Panc1 (cell line): ENCODE data around the gene ADGRG7. TPM values are rescaled to one million over a fixed set of nuclear protein-coding genes. Genes with fewer than 3 reads are reported as not detected.

Experiments
- ATAC-seq: fragments of 200-7000 bp; cut with Tn5 transposase; 2 replicates; pipeline ENCODE4 v1.9.1; 2020; ENCODE audit warnings: mild to moderate bottlenecking, moderate library complexity
- BruUV-seq: library from RNA; stranded (reverse); fragments of 400-500 nt; replicated peaks from 2 replicates; lab custom pipeline; 2021; lab: Mats Ljungman, UMichigan
- CTCF ChIA-PET: fragments of 300-600 bp; sonication (Branson Sonifier 250); formaldehyde crosslinking; loops from one replicate; lab custom pipeline; 2022; ENCODE audit warnings: antibody characterized with exemption; lab: Charles Lee
- POLR2A ChIA-PET: fragments of 300-600 bp; sonication (Branson Sonifier 250); formaldehyde crosslinking; loops from one replicate; lab custom pipeline; 2022; ENCODE audit warnings: antibody characterized with exemption; lab: Charles Lee
- DNase-seq: peaks from one replicate; pipeline ENCODE4 v3.0.0-alpha.2; 2010; ENCODE audit warnings: low read depth, low spot score
- H3K27ac ChIP-seq: 2 replicates; pipeline ENCODE4 v1.5.1; 2011; ENCODE audit warnings: mild to moderate bottlenecking, low read length, inconsistent platforms
- H3K27me3 ChIP-seq: fragments of 200-500 bp; sonication (Bioruptor generic); 2 replicates; pipeline ENCODE4 v1.6.0; 2014; ENCODE audit warnings: low read length, inconsistent platforms; ENCODE audit not compliant: control insufficient read depth, insufficient read depth
- H3K36me3 ChIP-seq: fragments of 200-500 bp; sonication (Bioruptor generic); 2 replicates; pipeline ENCODE4 v1.5.1; 2014; ENCODE audit warnings: inconsistent platforms, mild to moderate bottlenecking, low read length, moderate library complexity; ENCODE audit not compliant: control insufficient read depth, insufficient read depth
- H3K4me1 ChIP-seq: 2 replicates; pipeline ENCODE4 v1.5.1; 2011; ENCODE audit warnings: inconsistent platforms, mild to moderate bottlenecking, low read length, moderate library complexity; ENCODE audit not compliant: control insufficient read depth, insufficient read depth
- H3K4me3 ChIP-seq, 2 experiments: 2 replicates each; pipeline ENCODE4 v1.5.1; 2011 to 2012; ENCODE audit warnings: low read depth in 2 of 2, low read length in 2 of 2, mild to moderate bottlenecking in 2 of 2, inconsistent platforms in 1 of 2, moderate library complexity in 1 of 2
- H3K9me3 ChIP-seq: fragments of 200-500 bp; sonication (Bioruptor generic); 2 replicates; pipeline ENCODE4 v1.5.1; 2014; ENCODE audit warnings: low read depth, mild to moderate bottlenecking, inconsistent platforms, low read length, moderate library complexity; ENCODE audit not compliant: control insufficient read depth, insufficient read depth
- CTCF ChIP-seq: fragments of 450-650 bp; IDR thresholded peaks from 2 replicates; pipeline ENCODE4 v1.5.1; 2017; ENCODE audit warnings: mild to moderate bottlenecking
- POLR2AphosphoS5 ChIP-seq: IDR thresholded peaks from 2 replicates; pipeline ENCODE4 v1.6.1; 2012; ENCODE audit warnings: mild to moderate bottlenecking, low read depth, low read length, moderate library complexity
- REST ChIP-seq, 2 experiments: IDR thresholded peaks; 2 replicates each; pipeline ENCODE4 v1.6.1; 2011 to 2012; ENCODE audit warnings: low read depth in 2 of 2, control low read depth in 1 of 2, low read length in 1 of 2, mild to moderate bottlenecking in 1 of 2, moderate library complexity in 1 of 2; ENCODE audit not compliant: insufficient read depth in 1 of 2
- SIN3A ChIP-seq: IDR thresholded peaks from 2 replicates; pipeline ENCODE4 v1.6.1; 2012; ENCODE audit warnings: low read depth, mild to moderate bottlenecking, low read length, moderate library complexity, borderline replicate concordance; ENCODE audit not compliant: insufficient read depth
- TCF7L2 ChIP-seq: IDR thresholded peaks from 2 replicates; pipeline ENCODE4 v1.6.1; 2011; ENCODE audit warnings: mild to moderate bottlenecking, low read depth, low read length, inconsistent platforms
- in situ Hi-C: cut with HindIII; loops from 2 replicates; pipeline ENCODE4 v1.10.0; 2016; ENCODE audit warnings: low sequenced_read_pairs, low pct_unique_long_range_greater_than_20kb
- intact Hi-C: fragments of 100-400 bp; cut with micrococcal nuclease; formaldehyde crosslinking; loops from one replicate; pipeline ENCODE4 v1.10.0; 2022; ENCODE audit not compliant: unreplicated experiment
- total RNA-seq: library from RNA; stranded (reverse); gene quantifications from one replicate; pipeline ENCODE4 v1.2.1, GENCODE V29; 2021; ENCODE audit not compliant: unreplicated experiment

The ADGRG7 gene
- total RNA-seq, 1 experiment from 2014 or later = not detected

GRCh38 chr3:100682854-100683760 is 73.7 kb downstream of the ADGRG7 start:
- intact Hi-C loops = no loop called here
- ChIA-PET POLR2A (no interaction called here), CTCF (no interaction called here)
- no peak for TF ChIP-seq SIN3A
- TF ChIP-seq TCF7L2 = no peak
- no peak for TF ChIP-seq REST (IDR thresholded peaks at IDR 0.05; ENCODE audit: insufficient read depth in 1 of 2, low read depth in 2 of 2, low read length in 1 of 2)
- TF ChIP-seq POLR2AphosphoS5 = no peak
- no peak for TF ChIP-seq CTCF
- ATAC-seq (peak; percentile 70; the same call in 1 of the 2 replicates), DNase-seq (no peak)
- no peaks in the 10 kb centered on the region for H3K9me3 ChIP-seq
- H3K4me3 ChIP-seq = no peak overlapping the region
- no peaks in the 10 kb centered on the region for H3K4me1 ChIP-seq
- H3K27ac ChIP-seq = no peak overlapping the region
- in situ Hi-C loops = no loop called here
- H3K36me3 ChIP-seq = no peaks in the 10 kb centered on the region
- BruUV-seq = no TSS peak
- no peaks in the 10 kb centered on the region for H3K27me3 ChIP-seq

- no peak overlapping the region for H3K4me3 ChIP-seq
- in situ Hi-C loops (no loop called here), intact Hi-C loops (no loop called here)
- H3K9me3 ChIP-seq = no peaks in the 10 kb centered on the region
- ATAC-seq = no peak
- ChIA-PET CTCF (no interaction called here), POLR2A (no interaction called here)
- H3K36me3 ChIP-seq = no peaks in the 10 kb centered on the region
- no TSS peak for BruUV-seq
- no peak overlapping the region for H3K27ac ChIP-seq
- H3K27me3 ChIP-seq = peaks cover 19% of the 10 kb centered on the region; the same call in 1 of the 2 replicates
- no peak for DNase-seq
- TF ChIP-seq POLR2AphosphoS5 (no peak), SIN3A (no peak), TCF7L2 (no peak), REST (IDR thresholded peaks at IDR 0.05; ENCODE audit: insufficient read depth in 1 of 2, low read depth in 2 of 2, low read length in 1 of 2) (no peak), CTCF (no peak)
- H3K4me1 ChIP-seq = no peaks in the 10 kb centered on the region
These were observed 83.8 kb downstream of the ADGRG7 start for GRCh38 chr3:100693225-100693624.
